ENCODE measurements around the gene TTC21A.

- TF ChIP-seq CTCF (IDR thresholded peaks at IDR 0.05; ENCODE audit: borderline replicate concordance, extremely low read depth, low read length, poor library complexity, severe bottlenecking): no peak
- TF ChIP-seq EZH2 (IDR thresholded peaks at IDR 0.05; ENCODE audit: borderline replicate concordance, low read depth, low read length, severe bottlenecking): no peak
Measured at GRCh38 chr3:39112113-39112512, 4.6 kb downstream of the TTC21A start.
